K562 (cell line): ENCODE data around the gene HACL1. TPM values are rescaled to one million over a fixed set of nuclear protein-coding genes. Genes with fewer than 3 reads are reported as not detected.

Source experiments
- ATAC-seq: fragments of 200-7000 bp; cut with Tn5 transposase; 3 replicates; pipeline ENCODE4 v1.9.1; 2020; ENCODE audit warnings: moderate library complexity
- BruUV-seq: library from RNA; stranded (reverse); fragments of 400-500 nt; replicated peaks from 2 replicates; lab custom pipeline; 2021; lab: Mats Ljungman, UMichigan
- CTCF ChIA-PET: fragments of 300-600 bp; formaldehyde crosslinking; extraction: SDS; loops from one replicate; lab custom pipeline; 2021; ENCODE audit warnings: low intra/inter-chr PET ratio; lab: Yijun Ruan, JAX
- POLR2A ChIA-PET: fragments of 300-600, 350-650 bp; sonication (Branson Sonifier 250); formaldehyde crosslinking; extraction: SDS; loops from one replicate; lab custom pipeline; 2021; ENCODE audit warnings: antibody characterized with exemption, inconsistent platforms; lab: Yijun Ruan, JAX
- DNase-seq, 4 experiments: peaks; one replicate each; pipeline versions ENCODE4 v3.0.0 to v3.0.0-alpha.2; 2011 to 2018; ENCODE audit warnings: low spot score in 3 of 4, mixed read lengths in 3 of 4; ENCODE audit errors: extremely low read depth in 1 of 4
- FAIRE-seq: peaks from 2 replicates; lab custom pipeline; 2011; peaks lifted over from hg19 to GRCh38; lab: Jason Lieb, UNC
- H2AFZ ChIP-seq: 2 replicates; pipeline ENCODE4 v1.6.0; 2011; ENCODE audit warnings: low read depth, low read length, control low read depth, inconsistent platforms
- H3K27ac ChIP-seq: fragments of 200-600 bp; 3 replicates; pipeline ENCODE4 v1.8.0; 2011; ENCODE audit warnings: low read depth, mild to moderate bottlenecking, control low read depth, inconsistent platforms, low read length, moderate library complexity, mixed read lengths; ENCODE audit errors: extremely low read depth
- H3K27me3 ChIP-seq, 2 experiments: fragments of 300-600 bp in 1 of 2; 2 replicates in 1 of 2; 3 replicates in 1 of 2; pipeline versions ENCODE4 v1.6.0 to v1.8.0; 2011; ENCODE audit warnings: inconsistent platforms in 2 of 2, low read length in 2 of 2, mild to moderate bottlenecking in 1 of 2, mixed read lengths in 1 of 2, moderate library complexity in 1 of 2; ENCODE audit not compliant: control insufficient read depth in 2 of 2, insufficient read depth in 2 of 2
- H3K36me3 ChIP-seq: fragments of 300-600 bp; 3 replicates; pipeline ENCODE4 v1.8.0; 2011; ENCODE audit warnings: mild to moderate bottlenecking, low read length, inconsistent platforms; ENCODE audit not compliant: control insufficient read depth, insufficient read depth
- H3K4me1 ChIP-seq, 2 experiments: fragments of 200-600 bp in 1 of 2; replicated peaks in 1 of 2; 2 replicates in 1 of 2; 3 replicates in 1 of 2; pipeline versions ENCODE4 v1.5.1 to v1.8.0; 2011; ENCODE audit warnings: inconsistent platforms in 2 of 2, low read length in 2 of 2, mild to moderate bottlenecking in 1 of 2, mixed read lengths in 1 of 2, moderate library complexity in 1 of 2; ENCODE audit not compliant: control insufficient read depth in 2 of 2, insufficient read depth in 2 of 2
- H3K4me2 ChIP-seq: 2 replicates; pipeline ENCODE4 v1.6.1; 2011; ENCODE audit warnings: low read length, control low read depth, inconsistent platforms, mixed read lengths; ENCODE audit not compliant: insufficient read depth
- H3K4me3 ChIP-seq: fragments of 200-600 bp; sonication (generic), shearing (Covaris generic); 2 replicates; pipeline ENCODE4 v1.5.1; 2016; ENCODE audit warnings: control low read depth, inconsistent platforms
- H3K79me2 ChIP-seq: fragments of 200-600 bp; 3 replicates; pipeline ENCODE4 v1.8.0; 2011; ENCODE audit warnings: low read length, inconsistent platforms; ENCODE audit not compliant: control insufficient read depth, insufficient read depth
- H3K9ac ChIP-seq, 2 experiments: 2 replicates each; pipeline versions ENCODE4 v1.6.0 to v1.6.1; 2011; ENCODE audit warnings: low read depth in 2 of 2, low read length in 2 of 2, control low read depth in 1 of 2, inconsistent platforms in 1 of 2, mild to moderate bottlenecking in 1 of 2, mixed read lengths in 1 of 2; ENCODE audit not compliant: insufficient read depth in 1 of 2
- H3K9me1 ChIP-seq: one replicate; pipeline ENCODE4 v1.6.0; 2011; ENCODE audit warnings: inconsistent platforms, mild to moderate bottlenecking, low read length, moderate library complexity; ENCODE audit not compliant: control insufficient read depth, insufficient read depth
- H3K9me3 ChIP-seq: replicated peaks from 2 replicates; pipeline ENCODE4 v1.5.1; 2011; ENCODE audit warnings: low read depth, low read length, inconsistent platforms; ENCODE audit not compliant: control insufficient read depth, insufficient read depth
- H4K20me1 ChIP-seq: replicated peaks from 2 replicates; pipeline ENCODE4 v1.6.1; 2011; ENCODE audit warnings: low read length, inconsistent platforms, mixed read lengths; ENCODE audit not compliant: control insufficient read depth, insufficient read depth
- LARP7 ChIP-seq: fragments of 450-650 bp; IDR thresholded peaks from 2 replicates; pipeline ENCODE4 v1.6.1; 2016
- MEF2D ChIP-seq: conservative IDR thresholded peaks from 2 replicates; pipeline ENCODE4 v1.6.1; 2016; ENCODE audit warnings: low read depth, missing genetic modification characterization, missing compliant biosample characterization
- MYBL2 ChIP-seq, 2 experiments: fragments of 450-650 bp in 1 of 2; sonication (generic) in 1 of 2; formaldehyde crosslinking in 1 of 2; IDR thresholded peaks; 2 replicates each; pipeline versions ENCODE4 v1.6.1 to v1.8.1; 2017 to 2022; ENCODE audit warnings: borderline replicate concordance in 1 of 2, inconsistent platforms in 1 of 2, low read depth in 1 of 2, mild to moderate bottlenecking in 1 of 2, missing genetic modification reagents in 1 of 2, moderate library complexity in 1 of 2
- ZBED1 ChIP-seq: IDR thresholded peaks from 2 replicates; pipeline ENCODE4 v1.6.1; 2014
- ZNF165 ChIP-seq: fragments of 250-450 bp; sonication (Bioruptor Pico); IDR thresholded peaks from 2 replicates; pipeline ENCODE4 v1.4.0; 2020; ENCODE audit warnings: borderline replicate concordance
- ZNF197 ChIP-seq: fragments of 200-800 bp; sonication (Bioruptor generic); IDR thresholded peaks from 2 replicates; pipeline ENCODE4 v1.6.1; 2016; ENCODE audit warnings: low read depth, missing genetic modification characterization, missing compliant biosample characterization
- ZNF311 ChIP-seq: fragments of 250-450 bp; sonication (Bioruptor Pico); IDR thresholded peaks from 2 replicates; pipeline ENCODE4 v1.4.0; 2020; ENCODE audit warnings: mild to moderate bottlenecking, moderate library complexity
- ZNF584 ChIP-seq: fragments of 200-800 bp; sonication (Bioruptor generic); IDR thresholded peaks from 2 replicates; pipeline ENCODE4 v1.6.1; 2016; ENCODE audit warnings: low read depth, mild to moderate bottlenecking, missing genetic modification characterization, missing compliant biosample characterization
- ZNF75A ChIP-seq: fragments of 450-650 bp; formaldehyde crosslinking; IDR thresholded peaks from 2 replicates; pipeline ENCODE4 v1.4.0; 2020; ENCODE audit warnings: mild to moderate bottlenecking
- WGBS: fragments of 100-300 bp; shearing (Covaris generic); methylation state at CpG from one replicate; pipeline ENCODE4 v1.1.6; 2016; ENCODE audit warnings: low coverage, mixed read lengths; ENCODE audit not compliant: insufficient coverage; ENCODE audit errors: missing lambda C conversion rate; 5-methylcytosine and 5-hydroxymethylcytosine counted together
- in situ Hi-C: fragments of 300-500 bp; cut with MboI; formaldehyde crosslinking; loops from 4 replicates; pipeline ENCODE4 v1.15.0; 2018; ENCODE audit warnings: inconsistent platforms, mixed read lengths
- intact Hi-C: fragments of 100-400 bp; cut with micrococcal nuclease; formaldehyde crosslinking; loops from 2 replicates; pipeline ENCODE4 v1.14.2; 2022
- polyA plus RNA-seq, 8 experiments: library from polyadenylated mRNA; depleted of rRNA in 4 of 8; stranded (reverse) in 5 of 8; unstranded in 3 of 8; fragments of >200 nt; fragmentation: Nextera tagmentation in 2 of 8; fragmentation: Illumina TruSeq in 1 of 8; extraction: Ambion mirVana in 2 of 8; extraction: Trizol in 1 of 8; gene quantifications; 2 replicates each; pipeline versions ENCODE4 v1.2.1 to v1.2.3, GENCODE V29; 2011 to 2014; ENCODE audit warnings: inconsistent platforms in 1 of 8, missing spikeins in 1 of 8
- total RNA-seq, 7 experiments: library from RNA; depleted of rRNA in 6 of 7; stranded (reverse); fragments of >200 nt in 6 of 7; fragmentation: Illumina TruSeq in 2 of 7; extraction: Trizol in 2 of 7; gene quantifications; 2 replicates each; pipeline versions ENCODE4 v1.2.1 to v1.2.3, GENCODE V29; 2011 to 2021; ENCODE audit warnings: low replicate concordance in 1 of 7
- TF ChIP-seq, protein P1 (sequence below), 2 experiments: IDR thresholded peaks in 1 of 2; conservative IDR thresholded peaks in 1 of 2; 2 replicates each; pipeline ENCODE4 v1.6.1; 2016; ENCODE audit warnings: low read depth in 2 of 2, mild to moderate bottlenecking in 1 of 2, missing compliant biosample characterization in 1 of 2, missing genetic modification characterization in 1 of 2, moderate library complexity in 1 of 2
- TF ChIP-seq, protein P2 (sequence below): fragments of 250-450 bp; sonication (Bioruptor Pico); IDR thresholded peaks from 2 replicates; pipeline ENCODE4 v1.4.0; 2020; ENCODE audit warnings: borderline replicate concordance
- TF ChIP-seq, protein P3 (sequence below): fragments of 450-650 bp; IDR thresholded peaks from 2 replicates; pipeline ENCODE4 v1.6.1; 2016; ENCODE audit warnings: low read depth, mild to moderate bottlenecking, moderate library complexity
- TF ChIP-seq, protein P4 (sequence below), 2 experiments: fragments of 450-650 bp in 1 of 2; sonication (generic) in 1 of 2; formaldehyde crosslinking in 1 of 2; IDR thresholded peaks in 1 of 2; conservative IDR thresholded peaks in 1 of 2; 2 replicates each; pipeline versions ENCODE4 v1.6.1 to v1.8.1; 2016 to 2023; ENCODE audit warnings: mild to moderate bottlenecking in 2 of 2, moderate library complexity in 2 of 2, inconsistent platforms in 1 of 2, missing genetic modification reagents in 1 of 2
- TF ChIP-seq, protein P5 (sequence below): fragments of 450-650 bp; IDR thresholded peaks from 2 replicates; pipeline ENCODE4 v1.6.1; 2016

Gene HACL1
- total and polyA plus RNA-seq, 9 of the 15 experiments (the other 6 are each of a cell fraction or from before 2014, with no cell fraction given): 18.9 to 61.5 (median 30.5) TPM

DNA sequence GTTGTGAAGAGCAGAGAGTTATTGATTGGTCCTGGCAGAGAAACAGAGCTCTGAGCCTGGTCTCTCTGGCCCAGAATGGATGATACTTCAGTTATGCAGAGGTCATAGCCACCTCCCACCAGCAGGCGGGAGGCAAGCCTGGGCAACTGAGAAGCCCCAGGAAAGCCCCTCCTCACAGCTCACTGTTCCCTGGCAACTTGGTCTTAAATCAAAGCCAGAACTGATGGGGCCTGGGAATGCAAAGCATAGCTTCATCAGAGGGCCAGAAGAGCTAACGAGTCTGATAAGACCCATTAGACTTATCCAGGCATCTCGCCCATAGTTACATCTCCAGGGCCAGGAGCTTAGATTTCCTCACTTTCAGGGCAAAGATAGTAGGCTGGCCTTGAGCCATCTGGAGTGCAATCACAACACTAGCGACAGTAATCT lies 74.3 kb downstream of the HACL1 start:
- in situ Hi-C loops: no loop called here
- no peak for FAIRE-seq
- Histone ChIP-seq H3K4me1 (no peaks in the 10 kb centered on the region), H3K36me3 (no peaks in the 10 kb centered on the region), H3K9me3 (no peaks in the 10 kb centered on the region), H3K9ac (no peak overlapping the region), H3K27ac (no peak overlapping the region), H3K4me2 (no peak overlapping the region), H3K27me3 (peaks cover 27 to 40% of the 10 kb centered on the region in 2 experiments), H2AFZ (no peak overlapping the region), H3K79me2 (no peaks in the 10 kb centered on the region), H3K9me1 (no peaks in the 10 kb centered on the region), H3K4me3 (no peak overlapping the region), H4K20me1 (0 out of 2 replicates have a peak, but pooled peaks cover 4% of the 10 kb centered on the region)
- ATAC-seq: peak; percentile 93
- ChIA-PET CTCF (no interaction called here), POLR2A (interaction anchor here (1.1 to 2.3 kb wide), 4 partner anchors 9 to 43 kb away, joined by 3 to 9 read pairs (median 6); no protein-coding TSS in a partner anchor)
- 0% methylated on average over 4 of the region's 4 CpGs for WGBS
- BruUV-seq: no TSS peak
- peak; percentile 20 to 49 (median 44) for DNase-seq
- intact Hi-C loops: no loop called here
- TF ChIP-seq, protein P1, sequence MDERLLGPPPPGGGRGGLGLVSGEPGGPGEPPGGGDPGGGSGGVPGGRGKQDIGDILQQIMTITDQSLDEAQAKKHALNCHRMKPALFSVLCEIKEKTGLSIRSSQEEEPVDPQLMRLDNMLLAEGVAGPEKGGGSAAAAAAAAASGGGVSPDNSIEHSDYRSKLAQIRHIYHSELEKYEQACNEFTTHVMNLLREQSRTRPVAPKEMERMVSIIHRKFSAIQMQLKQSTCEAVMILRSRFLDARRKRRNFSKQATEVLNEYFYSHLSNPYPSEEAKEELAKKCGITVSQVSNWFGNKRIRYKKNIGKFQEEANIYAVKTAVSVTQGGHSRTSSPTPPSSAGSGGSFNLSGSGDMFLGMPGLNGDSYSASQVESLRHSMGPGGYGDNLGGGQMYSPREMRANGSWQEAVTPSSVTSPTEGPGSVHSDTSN (CRISPR knock-in tag; IDR thresholded peaks at IDR 0.05; ENCODE audit: low read depth): no peak
- TF ChIP-seq, protein P1 (tag; conservative IDR thresholded peaks at IDR 0.05; ENCODE audit: low read depth): no peak
- TF ChIP-seq MEF2D: no peak
- no peak for TF ChIP-seq ZNF75A (CRISPR knock-in tag)
- TF ChIP-seq, protein P2, sequence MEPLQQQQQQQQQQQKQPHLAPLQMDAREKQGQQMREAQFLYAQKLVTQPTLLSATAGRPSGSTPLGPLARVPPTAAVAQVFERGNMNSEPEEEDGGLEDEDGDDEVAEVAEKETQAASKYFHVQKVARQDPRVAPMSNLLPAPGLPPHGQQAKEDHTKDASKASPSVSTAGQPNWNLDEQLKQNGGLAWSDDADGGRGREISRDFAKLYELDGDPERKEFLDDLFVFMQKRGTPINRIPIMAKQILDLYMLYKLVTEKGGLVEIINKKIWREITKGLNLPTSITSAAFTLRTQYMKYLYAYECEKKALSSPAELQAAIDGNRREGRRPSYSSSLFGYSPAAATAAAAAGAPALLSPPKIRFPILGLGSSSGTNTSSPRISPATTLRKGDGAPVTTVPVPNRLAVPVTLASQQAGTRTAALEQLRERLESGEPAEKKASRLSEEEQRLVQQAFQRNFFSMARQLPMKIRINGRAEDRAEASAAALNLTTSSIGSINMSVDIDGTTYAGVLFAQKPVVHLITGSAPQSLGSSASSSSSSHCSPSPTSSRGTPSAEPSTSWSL (CRISPR knock-in tag): no peak
- TF ChIP-seq ZBED1: no peak
- no peak for TF ChIP-seq ZNF197
- no peak for TF ChIP-seq MYBL2 (IDR thresholded peaks at IDR 0.05; ENCODE audit: low read depth)
- no peak for TF ChIP-seq MYBL2 (CRISPR knock-in tag; IDR thresholded peaks at IDR 0.05; ENCODE audit: borderline replicate concordance)
- no peak for TF ChIP-seq ZNF165 (CRISPR knock-in tag)
- TF ChIP-seq, protein P3, sequence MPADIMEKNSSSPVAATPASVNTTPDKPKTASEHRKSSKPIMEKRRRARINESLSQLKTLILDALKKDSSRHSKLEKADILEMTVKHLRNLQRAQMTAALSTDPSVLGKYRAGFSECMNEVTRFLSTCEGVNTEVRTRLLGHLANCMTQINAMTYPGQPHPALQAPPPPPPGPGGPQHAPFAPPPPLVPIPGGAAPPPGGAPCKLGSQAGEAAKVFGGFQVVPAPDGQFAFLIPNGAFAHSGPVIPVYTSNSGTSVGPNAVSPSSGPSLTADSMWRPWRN: no peak
- TF ChIP-seq, protein P4, sequence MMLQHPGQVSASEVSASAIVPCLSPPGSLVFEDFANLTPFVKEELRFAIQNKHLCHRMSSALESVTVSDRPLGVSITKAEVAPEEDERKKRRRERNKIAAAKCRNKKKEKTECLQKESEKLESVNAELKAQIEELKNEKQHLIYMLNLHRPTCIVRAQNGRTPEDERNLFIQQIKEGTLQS (IDR thresholded peaks at IDR 0.05): no peak
- TF ChIP-seq, protein P4 (CRISPR knock-in tag; conservative IDR thresholded peaks at IDR 0.05): no peak
- TF ChIP-seq, protein P5, sequence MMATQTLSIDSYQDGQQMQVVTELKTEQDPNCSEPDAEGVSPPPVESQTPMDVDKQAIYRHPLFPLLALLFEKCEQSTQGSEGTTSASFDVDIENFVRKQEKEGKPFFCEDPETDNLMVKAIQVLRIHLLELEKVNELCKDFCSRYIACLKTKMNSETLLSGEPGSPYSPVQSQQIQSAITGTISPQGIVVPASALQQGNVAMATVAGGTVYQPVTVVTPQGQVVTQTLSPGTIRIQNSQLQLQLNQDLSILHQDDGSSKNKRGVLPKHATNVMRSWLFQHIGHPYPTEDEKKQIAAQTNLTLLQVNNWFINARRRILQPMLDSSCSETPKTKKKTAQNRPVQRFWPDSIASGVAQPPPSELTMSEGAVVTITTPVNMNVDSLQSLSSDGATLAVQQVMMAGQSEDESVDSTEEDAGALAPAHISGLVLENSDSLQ: 0 out of 2 replicates have a peak, but pooled peaks have one; percentile 10
- no peak for TF ChIP-seq LARP7
- no peak for TF ChIP-seq ZNF311 (CRISPR knock-in tag)
- no peak for TF ChIP-seq ZNF584 (CRISPR knock-in tag)
